GM19463 (cell line): ENCODE results near the gene SESN3.

Source experiments
- ATAC-seq: cut with Tn5 transposase; IDR thresholded peaks from one replicate; pipeline ENCODE4 v1.9.1; 2021; ENCODE audit warnings: mild to moderate bottlenecking, moderate library complexity; ENCODE audit not compliant: unreplicated experiment

The SESN3 gene

GRCh38 chr11:95132956-95133355, 98.0 kb downstream of the SESN3 start:
- ATAC-seq, result no peak

DNA sequence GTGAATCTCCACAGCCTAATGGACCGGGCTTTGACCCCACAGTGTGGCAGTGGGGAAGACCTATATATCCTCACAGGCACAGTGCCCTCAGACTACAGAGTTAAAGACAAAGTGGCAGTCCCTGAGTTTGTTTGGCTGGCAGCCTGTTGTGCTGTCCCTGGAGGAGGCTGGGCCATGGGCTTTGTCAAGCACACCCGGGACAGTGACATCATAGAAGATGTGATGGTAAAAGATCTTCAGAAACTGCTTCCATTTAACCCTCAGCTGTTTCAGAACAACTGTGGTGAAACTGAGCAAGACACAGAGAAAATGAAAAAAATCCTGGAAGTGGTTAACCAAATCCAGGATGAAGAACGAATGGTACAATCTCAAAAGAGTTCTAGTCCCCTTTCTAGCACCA, 102.4 kb downstream of the SESN3 start:
- ATAC-seq, result no peak

DNA sequence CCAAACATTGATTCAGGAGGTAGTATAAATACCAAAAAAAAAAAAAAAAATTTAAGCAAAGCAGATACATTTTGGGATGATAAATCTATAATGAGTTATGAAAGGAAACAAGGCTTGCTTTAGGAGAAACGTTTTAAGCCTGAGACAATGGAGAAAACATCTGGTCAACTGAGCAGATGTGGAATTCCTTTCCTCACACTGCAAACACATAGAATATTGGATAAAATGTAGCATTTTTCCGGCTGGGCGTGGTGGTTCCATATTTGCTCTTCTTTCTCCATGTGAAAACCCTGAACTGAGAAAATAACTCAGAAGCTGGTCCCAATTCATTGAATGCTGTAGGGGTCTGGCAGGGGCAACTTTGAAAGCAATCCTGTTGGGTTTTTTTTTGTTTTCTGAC, 107.4 kb downstream of the SESN3 start:
- no peak for ATAC-seq

DNA sequence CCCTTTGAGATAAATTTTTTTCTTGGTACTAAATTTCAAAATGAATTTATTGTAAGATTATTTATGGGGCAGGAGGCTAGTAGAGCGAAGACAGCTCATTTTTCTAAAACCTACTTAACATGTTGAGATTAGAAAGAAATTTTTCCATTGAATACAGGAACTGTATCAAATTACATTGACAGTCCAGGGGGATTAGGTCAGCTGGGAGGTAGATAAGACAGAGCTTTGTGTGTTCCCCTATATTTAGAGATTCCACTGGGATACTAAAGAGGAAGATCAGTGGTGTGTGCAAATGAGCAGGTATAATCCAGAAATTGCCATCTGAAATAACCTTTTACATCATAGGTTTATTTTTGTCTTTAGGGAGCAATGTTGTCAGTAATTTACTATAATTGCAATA, 109.3 kb downstream of the SESN3 start:
- ATAC-seq, result no peak

GRCh38 chr11:95119361-95120060, 111.5 kb downstream of the SESN3 start:
- ATAC-seq, result peak; percentile 76

DNA sequence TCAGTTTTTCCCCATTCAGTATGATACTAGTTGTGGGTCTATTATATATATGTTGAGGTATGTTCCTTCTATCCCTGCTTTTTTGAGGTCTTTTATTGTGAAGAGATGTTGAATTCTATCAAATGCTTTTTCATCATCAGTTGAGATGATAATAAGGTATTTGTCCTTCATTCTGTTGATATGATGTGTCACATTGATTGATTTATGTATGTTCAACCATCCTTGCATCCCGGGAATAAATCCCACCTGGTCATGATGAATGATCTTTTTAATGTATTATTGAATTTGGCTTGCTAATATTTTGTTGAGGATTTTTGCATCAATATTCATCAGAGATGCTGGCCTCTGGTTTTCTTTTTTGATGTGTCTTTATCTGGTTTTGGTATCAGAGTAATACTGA, 115.4 kb downstream of the SESN3 start:
- no peak for ATAC-seq
